Skin of body (tissue), 2 donors: ENCODE results near the gene ATG4C. TPM values are rescaled to one million over a fixed set of nuclear protein-coding genes. Genes with fewer than 3 reads are reported as not detected.
"Not testable (repeated sequence)": the region's sequence is repeated elsewhere in the genome, so short reads cannot be mapped to it uniquely, and the experiment has no call there.

ENCODE experiments used
- DNase-seq: peaks from one replicate; lab custom pipeline; 2025; lab: John Stamatoyannopoulos, UW
- total RNA-seq: library from RNA; depleted of rRNA; stranded (reverse); fragments of >200 nt; gene quantifications from one replicate; pipeline ENCODE4 v1.2.3, GENCODE V29; 2014

The ATG4C gene
- 11.5 TPM for total RNA-seq

- DNase-seq: peak; percentile 99
Measured at GRCh38 chr1:62783736-62784508, at the start of gene ATG4C. Gene ATG4C, plus strand, starts transcription at chr1:62784132. Its CDS starts 19,655 bp downstream, at chr1:62803787.

GRCh38 chr1:62735491-62736171 is 48.3 kb upstream of the ATG4C start:
- DNase-seq: peak; percentile 87

GRCh38 chr1:62740701-62741100 is 43.2 kb upstream of the ATG4C start:
- not testable (repeated sequence) for DNase-seq

GRCh38 chr1:62744611-62745577 is 39.0 kb upstream of the ATG4C start:
- peak; percentile 33 for DNase-seq

- DNase-seq: peak; percentile 51
Measured at GRCh38 chr1:62746086-62746808, 37.7 kb upstream of the ATG4C start.

- no peak for DNase-seq
Measured at GRCh38 chr1:62746809-62747138, 37.2 kb upstream of the ATG4C start.

GRCh38 chr1:62753031-62753965 is 30.6 kb upstream of the ATG4C start:
- DNase-seq: no peak

GRCh38 chr1:62754938-62755337 is 29.0 kb upstream of the ATG4C start:
- not testable (repeated sequence) for DNase-seq

- not testable (repeated sequence) for DNase-seq
Measured at GRCh38 chr1:62756255-62756884, 27.6 kb upstream of the ATG4C start.

- not testable (repeated sequence) for DNase-seq
Measured at GRCh38 chr1:62759232-62759875, 24.6 kb upstream of the ATG4C start.

- DNase-seq: not testable (repeated sequence)
Measured at GRCh38 chr1:62760021-62760782, 23.7 kb upstream of the ATG4C start.

- not testable (repeated sequence) for DNase-seq
Measured at GRCh38 chr1:62761223-62761870, 22.6 kb upstream of the ATG4C start.

- not testable (repeated sequence) for DNase-seq
Measured at GRCh38 chr1:62762027-62762426, 21.9 kb upstream of the ATG4C start.

GRCh38 chr1:62765981-62766380 is 18.0 kb upstream of the ATG4C start:
- DNase-seq: no peak

- not testable (repeated sequence) for DNase-seq
Measured at GRCh38 chr1:62768551-62768950, 15.4 kb upstream of the ATG4C start.

- no peak for DNase-seq
Measured at GRCh38 chr1:62772607-62773295, 11.2 kb upstream of the ATG4C start.

GRCh38 chr1:62774006-62774405 is 9.9 kb upstream of the ATG4C start:
- DNase-seq: no peak
